ENCODE results near the gene PARL.

GRCh38 chr3:183818041-183818620 is 66.5 kb downstream of the PARL start:
- TF ChIP-seq POLR2AphosphoS5 (IDR thresholded peaks at IDR 0.05; ENCODE audit: borderline replicate concordance, low read depth, low read length) (no peak), FOXP2 (optimal IDR thresholded peaks at IDR 0.05; ENCODE audit: control extremely low read depth, extremely low read length, insufficient read depth) (no peak), EZH2 (IDR thresholded peaks at IDR 0.05) (no peak)
